ENCODE data around the gene PYROXD2.

DNA sequence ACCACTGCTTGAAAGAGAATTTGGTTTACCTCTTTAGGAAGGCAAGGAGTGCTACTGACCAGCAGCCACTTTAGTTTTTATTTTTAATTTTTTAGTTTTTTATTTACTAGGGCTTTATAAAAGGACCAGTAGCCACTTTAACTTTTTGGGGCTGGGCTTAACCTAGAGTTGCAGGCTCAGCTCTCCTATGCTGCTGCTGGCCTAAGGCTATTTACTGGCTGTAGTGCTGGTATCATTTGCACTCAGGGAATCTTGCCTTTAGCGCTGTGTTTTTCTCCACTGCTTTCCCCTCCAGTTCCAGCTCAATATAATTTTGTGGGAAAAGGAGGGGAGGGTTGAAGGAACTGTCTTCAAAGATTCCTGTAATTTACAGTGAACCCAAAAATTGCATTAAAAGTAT is 18.4 kb upstream of the PYROXD2 start:
- TF ChIP-seq CTCF (IDR thresholded peaks at IDR 0.05): no peak
- no peak for TF ChIP-seq POLR2AphosphoS5 (IDR thresholded peaks at IDR 0.05; ENCODE audit: low read depth, low read length)
- TF ChIP-seq SIN3A (IDR thresholded peaks at IDR 0.05; ENCODE audit: borderline replicate concordance, insufficient read depth, low read depth, low read length): no peak
